ENCODE data around the gene COL5A1. TPM values are rescaled to one million over a fixed set of nuclear protein-coding genes. Genes with fewer than 3 reads are reported as not detected.

COL5A1 gene
- total RNA-seq, 1 experiment from 2014 or later = 9.5 TPM

- no peak overlapping the region for H3K9ac ChIP-seq (ENCODE audit: extremely low read depth, insufficient read length, low read length)
- no peak overlapping the region for H3K4me2 ChIP-seq (ENCODE audit: insufficient read depth, insufficient read length, low read length)
- Mint-ChIP-seq H3K36me3 (ENCODE audit: insufficient read depth in 1 of 3, low read depth in 3 of 3) (peaks cover 3 to 5% (median 4%) of the 10 kb centered on the region in 3 experiments; a peak in 6 of 7 replicates), H3K4me3 (no peak overlapping the region), H3K27ac (no peak overlapping the region; a peak in 1 of 7 replicates), H3K4me1 (no peaks in the 10 kb centered on the region), H3K27me3 (ENCODE audit: low read depth) (no peaks in the 10 kb centered on the region), H3K9me3 (peaks cover under 1 to 4% of the 10 kb centered on the region in 2 experiments; a peak in 3 of 5 replicates)
- no peak for TF ChIP-seq CTCF (conservative IDR thresholded peaks at IDR 0.05)
- no peak overlapping the region for H3K14ac ChIP-seq (ENCODE audit: insufficient read depth, low read length)
- no peaks in the 10 kb centered on the region for H4K20me1 ChIP-seq (ENCODE audit: control insufficient read depth, insufficient read depth, insufficient read length)
- H3K79me1 ChIP-seq (ENCODE audit: insufficient read depth, low read depth, low read length, poor library complexity, severe bottlenecking) = no peaks in the 10 kb centered on the region
- H3T11ph ChIP-seq (ENCODE audit: low read length) = no peak overlapping the region
- no peak overlapping the region for H3K23ac ChIP-seq (ENCODE audit: insufficient read length, low read depth, low read length)
- WGBS (ENCODE audit: extremely low coverage, insufficient read length, low lambda C conversion rate) = no CpG with 5 or more reads among the region's 11 CpGs
- H2BK20ac ChIP-seq (ENCODE audit: low read depth, low read length, poor library complexity, severe bottlenecking) = no peak overlapping the region
- H2AFZ ChIP-seq (ENCODE audit: low read length) = no peak overlapping the region
- H4K8ac ChIP-seq (replicated peaks; ENCODE audit: insufficient read length, low read depth, low read length) = no peak overlapping the region
- H3K9me3 ChIP-seq (ENCODE audit: control insufficient read depth, low read depth, low read length) = peaks cover under 1% of the 10 kb centered on the region
- no peak overlapping the region for H2BK5ac ChIP-seq (ENCODE audit: insufficient read length, low read length)
- H2BK15ac ChIP-seq (ENCODE audit: low read depth, low read length) = no peak overlapping the region
- no peak overlapping the region for H4K91ac ChIP-seq (ENCODE audit: insufficient read length, low read depth, low read length)
- no peak overlapping the region for H3K27ac ChIP-seq (ENCODE audit: insufficient read length, low read depth, low read length)
- no peak overlapping the region for H3K18ac ChIP-seq (ENCODE audit: insufficient read length, low read depth, low read length)
- no peaks in the 10 kb centered on the region for H3K4me1 ChIP-seq (ENCODE audit: insufficient read depth, low read length)
- H2BK12ac ChIP-seq (ENCODE audit: insufficient read length, low read depth, low read length) = no peak overlapping the region
- no peaks in the 10 kb centered on the region for H3K27me3 ChIP-seq (ENCODE audit: insufficient read depth, low read length)
- H3K23me2 ChIP-seq (ENCODE audit: insufficient read length, low read depth, low read length, poor library complexity, severe bottlenecking) = no peaks in the 10 kb centered on the region
- H2AK5ac ChIP-seq (ENCODE audit: insufficient read length, low read length) = no peak overlapping the region
- H3K56ac ChIP-seq (ENCODE audit: insufficient read length, low read depth, low read length) = no peak overlapping the region
- H3K4ac ChIP-seq (ENCODE audit: low read depth, low read length) = no peak overlapping the region
- H3K79me2 ChIP-seq (ENCODE audit: insufficient read depth, low read length) = no peaks in the 10 kb centered on the region
- H2BK120ac ChIP-seq (ENCODE audit: low read depth, low read length, poor library complexity, severe bottlenecking) = no peak overlapping the region
- no peak overlapping the region for H4K5ac ChIP-seq (ENCODE audit: insufficient read length, low read depth, low read length)
- DNase-seq = no peak
Measured at GRCh38 chr9:134753191-134753590, 111.6 kb downstream of the COL5A1 start.
